Measurements from ENCODE around the gene DEDD. TPM values are rescaled to one million over a fixed set of nuclear protein-coding genes. Genes with fewer than 3 reads are reported as not detected.

Gene DEDD
- total RNA-seq, 1 experiment from 2014 or later = 44.7 TPM

DNA sequence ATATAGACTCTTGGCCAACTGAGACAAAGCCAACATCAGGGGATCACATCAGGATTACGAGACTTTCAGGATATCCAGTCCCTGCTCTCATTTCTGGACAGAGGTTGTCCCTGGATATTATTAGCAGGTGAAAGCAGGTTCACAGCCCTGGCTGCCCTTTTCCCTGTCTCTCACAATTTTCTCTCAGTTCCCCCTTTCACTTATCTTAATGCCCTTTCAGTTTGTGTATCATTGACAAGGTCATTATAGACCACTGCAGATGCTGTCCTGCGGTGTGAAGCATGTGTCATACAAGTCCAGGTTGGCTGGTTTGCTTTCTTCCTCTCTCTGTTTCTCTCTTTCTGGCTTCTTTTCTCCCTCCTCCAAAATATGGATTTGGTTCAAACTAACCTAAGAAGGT is 36.5 kb downstream of the DEDD start:
- peaks cover 10% of the 10 kb centered on the region for H3K23me2 ChIP-seq (ENCODE audit: insufficient read length, low read depth, low read length, poor library complexity, severe bottlenecking)
- no peaks in the 10 kb centered on the region for H3K79me2 ChIP-seq (ENCODE audit: insufficient read depth, low read length)
- H2BK5ac ChIP-seq (ENCODE audit: insufficient read length, low read length) = no peak overlapping the region
- no peak overlapping the region for H3K27ac ChIP-seq (ENCODE audit: insufficient read length, low read depth, low read length)
- H4K8ac ChIP-seq (replicated peaks; ENCODE audit: insufficient read length, low read depth, low read length) = no peak overlapping the region
- H2BK12ac ChIP-seq (ENCODE audit: insufficient read length, low read depth, low read length) = no peak overlapping the region
- no peaks in the 10 kb centered on the region for H3K9me3 ChIP-seq (ENCODE audit: control insufficient read depth, low read depth, low read length)
- Mint-ChIP-seq H3K27ac (no peak overlapping the region; a peak in 1 of 7 replicates), H3K27me3 (ENCODE audit: low read depth) (peaks cover 11% of the 10 kb centered on the region), H3K36me3 (ENCODE audit: insufficient read depth in 1 of 3, low read depth in 3 of 3) (peaks cover 3 to 15% (median 14%) of the 10 kb centered on the region in 3 experiments; a peak in 5 of 7 replicates), H3K4me1 (peaks cover 8 to 9% of the 10 kb centered on the region in 2 experiments), H3K4me3 (no peak overlapping the region), H3K9me3 (no peaks in the 10 kb centered on the region; a peak in 1 of 5 replicates)
- H2BK15ac ChIP-seq (ENCODE audit: low read depth, low read length) = no peak overlapping the region
- no peaks in the 10 kb centered on the region for H3K79me1 ChIP-seq (ENCODE audit: insufficient read depth, low read depth, low read length, poor library complexity, severe bottlenecking)
- no peak overlapping the region for H3K4ac ChIP-seq (ENCODE audit: low read depth, low read length)
- TF ChIP-seq, protein P1, sequence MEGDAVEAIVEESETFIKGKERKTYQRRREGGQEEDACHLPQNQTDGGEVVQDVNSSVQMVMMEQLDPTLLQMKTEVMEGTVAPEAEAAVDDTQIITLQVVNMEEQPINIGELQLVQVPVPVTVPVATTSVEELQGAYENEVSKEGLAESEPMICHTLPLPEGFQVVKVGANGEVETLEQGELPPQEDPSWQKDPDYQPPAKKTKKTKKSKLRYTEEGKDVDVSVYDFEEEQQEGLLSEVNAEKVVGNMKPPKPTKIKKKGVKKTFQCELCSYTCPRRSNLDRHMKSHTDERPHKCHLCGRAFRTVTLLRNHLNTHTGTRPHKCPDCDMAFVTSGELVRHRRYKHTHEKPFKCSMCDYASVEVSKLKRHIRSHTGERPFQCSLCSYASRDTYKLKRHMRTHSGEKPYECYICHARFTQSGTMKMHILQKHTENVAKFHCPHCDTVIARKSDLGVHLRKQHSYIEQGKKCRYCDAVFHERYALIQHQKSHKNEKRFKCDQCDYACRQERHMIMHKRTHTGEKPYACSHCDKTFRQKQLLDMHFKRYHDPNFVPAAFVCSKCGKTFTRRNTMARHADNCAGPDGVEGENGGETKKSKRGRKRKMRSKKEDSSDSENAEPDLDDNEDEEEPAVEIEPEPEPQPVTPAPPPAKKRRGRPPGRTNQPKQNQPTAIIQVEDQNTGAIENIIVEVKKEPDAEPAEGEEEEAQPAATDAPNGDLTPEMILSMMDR (conservative IDR thresholded peaks at IDR 0.05) = no peak
- H3K9ac ChIP-seq (ENCODE audit: extremely low read depth, insufficient read length, low read length) = no peak overlapping the region
- H3T11ph ChIP-seq (ENCODE audit: low read length) = no peak overlapping the region
- H3K23ac ChIP-seq (ENCODE audit: insufficient read length, low read depth, low read length) = no peak overlapping the region
- H3K56ac ChIP-seq (ENCODE audit: insufficient read length, low read depth, low read length) = no peak overlapping the region
- H4K91ac ChIP-seq (ENCODE audit: insufficient read length, low read depth, low read length) = no peak overlapping the region
- H2BK20ac ChIP-seq (ENCODE audit: low read depth, low read length, poor library complexity, severe bottlenecking) = no peak overlapping the region
- no peak overlapping the region for H4K5ac ChIP-seq (ENCODE audit: insufficient read length, low read depth, low read length)
- no peak overlapping the region for H3K4me2 ChIP-seq (ENCODE audit: insufficient read depth, insufficient read length, low read length)
- WGBS (ENCODE audit: extremely low coverage, insufficient read length, low lambda C conversion rate) = no CpG with 5 or more reads among the region's 2 CpGs
- H3K14ac ChIP-seq (ENCODE audit: insufficient read depth, low read length) = no peak overlapping the region
- H2AFZ ChIP-seq (ENCODE audit: low read length) = no peak overlapping the region
- H2BK120ac ChIP-seq (ENCODE audit: low read depth, low read length, poor library complexity, severe bottlenecking) = no peak overlapping the region
- no peak for DNase-seq
- no peaks in the 10 kb centered on the region; the same call in 1 of the 2 replicates for H3K27me3 ChIP-seq (ENCODE audit: insufficient read depth, low read length)
- no peak overlapping the region for H3K18ac ChIP-seq (ENCODE audit: insufficient read length, low read depth, low read length)
- no peaks in the 10 kb centered on the region for H4K20me1 ChIP-seq (ENCODE audit: control insufficient read depth, insufficient read depth, insufficient read length)
- H3K4me1 ChIP-seq (ENCODE audit: insufficient read depth, low read length) = no peaks in the 10 kb centered on the region
- no peak overlapping the region for H2AK5ac ChIP-seq (ENCODE audit: insufficient read length, low read length)
